ENCODE data around the gene EDA.

EDA gene

DNA sequence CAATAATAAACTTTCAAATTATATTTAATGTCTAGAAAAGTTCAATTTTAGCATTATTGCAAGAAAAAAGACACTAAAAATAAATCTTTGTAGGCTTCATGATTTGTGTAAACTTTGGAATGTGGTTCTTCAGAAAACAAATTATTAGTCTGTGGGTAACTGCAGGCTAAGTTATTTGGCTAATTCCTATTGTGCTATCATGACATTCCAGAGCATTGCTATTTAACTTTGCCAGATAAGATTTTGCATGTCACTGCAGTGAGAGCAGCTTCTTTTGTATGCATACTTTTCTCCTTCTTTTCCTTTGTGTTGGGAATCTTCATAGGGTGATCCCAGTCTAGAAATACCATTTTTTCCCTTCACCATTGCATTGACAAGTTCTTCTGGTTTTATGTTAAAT lies 303.8 kb downstream of the EDA start:
- TF ChIP-seq, protein P1, sequence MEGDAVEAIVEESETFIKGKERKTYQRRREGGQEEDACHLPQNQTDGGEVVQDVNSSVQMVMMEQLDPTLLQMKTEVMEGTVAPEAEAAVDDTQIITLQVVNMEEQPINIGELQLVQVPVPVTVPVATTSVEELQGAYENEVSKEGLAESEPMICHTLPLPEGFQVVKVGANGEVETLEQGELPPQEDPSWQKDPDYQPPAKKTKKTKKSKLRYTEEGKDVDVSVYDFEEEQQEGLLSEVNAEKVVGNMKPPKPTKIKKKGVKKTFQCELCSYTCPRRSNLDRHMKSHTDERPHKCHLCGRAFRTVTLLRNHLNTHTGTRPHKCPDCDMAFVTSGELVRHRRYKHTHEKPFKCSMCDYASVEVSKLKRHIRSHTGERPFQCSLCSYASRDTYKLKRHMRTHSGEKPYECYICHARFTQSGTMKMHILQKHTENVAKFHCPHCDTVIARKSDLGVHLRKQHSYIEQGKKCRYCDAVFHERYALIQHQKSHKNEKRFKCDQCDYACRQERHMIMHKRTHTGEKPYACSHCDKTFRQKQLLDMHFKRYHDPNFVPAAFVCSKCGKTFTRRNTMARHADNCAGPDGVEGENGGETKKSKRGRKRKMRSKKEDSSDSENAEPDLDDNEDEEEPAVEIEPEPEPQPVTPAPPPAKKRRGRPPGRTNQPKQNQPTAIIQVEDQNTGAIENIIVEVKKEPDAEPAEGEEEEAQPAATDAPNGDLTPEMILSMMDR (conservative IDR thresholded peaks at IDR 0.05): no peak

DNA sequence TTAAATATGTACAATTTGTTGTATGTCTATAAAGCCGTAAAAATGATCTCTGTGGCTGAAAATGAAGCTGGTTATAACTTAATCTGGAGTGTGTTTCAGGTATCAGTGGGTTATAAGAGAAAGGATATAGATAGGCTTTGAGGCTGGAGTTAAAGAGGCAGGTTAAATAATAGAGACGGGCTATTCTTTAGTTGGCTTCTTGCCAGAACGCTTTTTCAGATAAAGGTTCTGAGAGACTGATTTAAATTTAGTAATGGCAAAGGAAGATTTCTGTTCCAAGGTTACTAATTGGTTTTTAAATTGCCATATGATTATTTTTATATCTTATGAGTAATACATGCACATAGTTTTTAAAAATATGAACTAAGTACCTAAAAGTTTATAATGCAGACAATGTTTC lies 316.4 kb downstream of the EDA start:
- H3K27ac ChIP-seq: no peak overlapping the region
- TF ChIP-seq, protein P1 (conservative IDR thresholded peaks at IDR 0.05): no peak

More for the DNA sequence above, 303.8 kb downstream of the EDA start:
- no peak overlapping the region for H3K27ac ChIP-seq

DNA sequence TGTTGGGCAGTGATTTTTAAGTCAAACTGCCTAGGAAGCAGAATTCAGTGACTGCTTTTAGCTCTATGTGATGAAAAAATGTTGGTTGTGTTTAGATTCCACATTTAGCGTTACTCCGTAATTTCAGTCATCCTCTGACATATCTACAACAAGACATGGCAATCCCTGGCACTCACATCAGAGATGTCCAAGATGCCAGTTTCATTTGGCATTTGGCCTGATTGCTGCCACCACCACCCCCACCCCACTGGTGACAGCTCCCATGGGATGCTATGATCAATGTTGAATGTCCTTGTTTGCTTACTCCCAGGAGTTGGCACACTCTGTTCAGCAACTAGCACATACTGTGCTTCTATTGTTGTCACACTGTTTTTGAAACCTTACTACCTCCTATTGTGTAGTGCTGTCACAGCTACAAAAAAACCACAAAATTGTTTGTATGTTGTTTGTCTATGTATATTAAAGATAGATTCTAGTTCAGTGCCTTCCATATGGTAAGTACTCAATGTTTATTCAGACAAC lies 332.4 kb downstream of the EDA start:
- H3K27ac ChIP-seq: peak overlapping the region; percentile 63
- TF ChIP-seq, protein P1 (conservative IDR thresholded peaks at IDR 0.05): no peak

DNA sequence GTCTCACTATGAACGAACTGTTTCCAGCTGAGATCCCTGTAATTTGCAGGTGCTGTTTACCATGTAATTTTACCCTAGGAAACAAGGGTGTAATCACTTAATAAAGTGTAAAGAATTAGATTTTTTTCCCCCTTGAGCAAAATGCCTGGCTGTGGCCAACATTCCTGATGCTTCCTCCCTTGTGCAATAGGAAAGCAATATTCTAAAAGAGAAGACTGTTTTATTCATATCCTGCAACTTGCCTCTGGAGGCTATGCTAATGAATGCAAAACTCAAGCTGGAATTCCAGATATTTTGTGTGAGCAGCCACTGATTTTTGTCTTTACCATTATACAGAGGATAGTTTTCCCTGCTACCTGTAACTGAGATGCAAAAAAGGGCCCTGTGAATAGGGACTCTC lies 335.8 kb downstream of the EDA start:
- TF ChIP-seq, protein P1 (conservative IDR thresholded peaks at IDR 0.05): no peak

DNA sequence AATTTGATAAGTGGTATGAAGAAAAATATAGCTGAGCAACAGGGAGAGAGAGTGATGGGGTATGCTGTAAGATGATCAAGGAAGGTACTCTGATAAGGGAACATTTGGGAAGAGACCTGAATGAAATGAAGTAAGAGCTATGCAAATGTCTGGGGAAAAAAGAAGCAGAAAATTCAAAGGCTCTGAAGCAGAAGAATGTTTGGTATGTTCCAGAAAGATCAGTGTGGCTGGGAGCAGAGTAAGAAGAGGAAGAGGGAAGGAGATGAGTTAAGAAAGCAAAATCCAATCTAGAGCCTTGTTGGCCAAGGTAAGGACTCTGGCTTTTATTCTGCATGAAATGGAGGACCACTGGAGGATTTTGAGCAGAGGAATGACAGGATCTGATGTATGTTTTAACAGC lies 343.8 kb downstream of the EDA start:
- H3K27ac ChIP-seq: no peak overlapping the region
- TF ChIP-seq, protein P1 (conservative IDR thresholded peaks at IDR 0.05): no peak

More for the DNA sequence above, 335.8 kb downstream of the EDA start:
- H3K27ac ChIP-seq: no peak overlapping the region

DNA sequence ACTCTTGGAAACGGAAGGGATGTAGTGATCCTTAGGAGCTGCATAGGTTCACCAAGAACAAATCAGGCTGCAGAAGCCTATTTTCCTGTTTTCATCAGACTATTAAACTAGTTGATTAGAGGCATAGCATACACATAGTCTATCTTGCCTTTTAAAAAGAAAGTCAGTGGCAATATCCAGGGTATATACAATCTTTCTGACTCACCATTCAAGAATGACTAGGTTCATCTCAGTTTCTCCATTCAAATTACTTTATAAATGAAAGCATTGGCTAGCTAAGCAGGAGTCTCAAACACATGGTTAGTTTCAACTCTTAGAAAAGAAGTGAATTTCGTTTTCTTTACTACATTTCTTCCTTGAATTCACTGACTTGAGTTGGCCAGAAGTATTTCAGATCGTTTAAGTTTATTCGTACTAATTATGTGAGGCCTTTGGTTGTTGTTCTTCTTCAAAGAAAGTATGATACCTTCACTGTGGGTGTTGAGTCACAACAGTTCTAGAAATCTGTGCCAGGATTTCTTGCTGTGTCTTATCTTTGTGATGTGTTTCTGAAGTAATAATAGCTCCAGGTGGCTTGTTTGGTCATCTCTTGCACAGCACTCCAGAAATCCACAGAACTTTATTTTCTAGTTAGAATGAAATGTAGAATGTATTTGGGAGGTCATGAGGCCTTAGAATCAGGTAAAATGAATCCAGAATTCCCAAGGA lies 345.6 kb downstream of the EDA start:
- TF ChIP-seq, protein P1 (conservative IDR thresholded peaks at IDR 0.05): no peak
- no peak overlapping the region for H3K27ac ChIP-seq

DNA sequence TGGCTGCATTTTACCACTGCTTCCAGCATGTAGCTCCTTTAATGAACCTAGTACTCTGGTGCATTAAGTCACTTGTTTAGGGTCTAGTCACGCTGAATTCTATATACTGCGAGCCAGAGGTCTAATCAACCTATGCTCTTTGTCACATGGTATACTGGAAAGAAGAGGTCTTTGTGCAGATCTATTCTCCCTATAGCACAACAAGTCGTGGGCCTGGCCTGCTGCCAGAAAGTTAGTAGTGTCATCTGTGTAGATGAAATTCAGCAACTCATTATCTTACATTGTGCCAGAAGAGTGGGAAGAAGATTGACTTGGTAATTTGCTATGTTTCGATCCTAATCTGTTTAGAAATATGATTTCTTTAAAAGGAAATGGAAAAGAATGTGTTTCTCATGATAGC lies 353.0 kb downstream of the EDA start:
- TF ChIP-seq, protein P1 (conservative IDR thresholded peaks at IDR 0.05): no peak
- no peak overlapping the region for H3K27ac ChIP-seq

All from VCaP (cell line).